ENCODE measurements around the gene APOL6. TPM values are rescaled to one million over a fixed set of nuclear protein-coding genes. Genes with fewer than 3 reads are reported as not detected.

Gene APOL6
- total and polyA plus RNA-seq, 10 of the 15 experiments (the other 5 are each of a cell fraction or from before 2014, with no cell fraction given), result 4.3 to 22.9 (median 9.3) TPM

GRCh38 chr22:35690001-35690400 lies 41.8 kb downstream of the APOL6 start:
- Histone ChIP-seq H3K36me3 (ENCODE audit: control insufficient read depth in 2 of 2, insufficient read depth in 2 of 2, low read length in 1 of 2) (no peaks in the 10 kb centered on the region), H3K4me1 (ENCODE audit: control insufficient read depth, insufficient read depth, low read length) (no peaks in the 10 kb centered on the region), H3K4me3 (no peak overlapping the region), H3K27ac (ENCODE audit: control insufficient read depth, insufficient read depth) (no peak overlapping the region), H2AFZ (ENCODE audit: control insufficient read depth, low read depth, low read length) (no peak overlapping the region), H3K4me2 (ENCODE audit: control insufficient read depth, insufficient read depth) (no peak overlapping the region), H3K27me3 (replicated peaks in 1 of 2; ENCODE audit: control insufficient read depth in 2 of 2, insufficient read depth in 2 of 2, low read length in 1 of 2) (no peaks in the 10 kb centered on the region; a peak in 1 of 4 replicates), H4K20me1 (ENCODE audit: control insufficient read depth, insufficient read depth) (no peaks in the 10 kb centered on the region), H3K79me2 (ENCODE audit: control insufficient read depth, insufficient read depth, low read length) (no peaks in the 10 kb centered on the region), H3K9ac (ENCODE audit: control insufficient read depth, insufficient read depth, low read length) (no peak overlapping the region), H3K9me3 (replicated peaks; ENCODE audit: control insufficient read depth, insufficient read depth, low read length) (no peaks in the 10 kb centered on the region)
- ChIA-PET RAD21 (ENCODE audit: unreplicated experiment) (interaction anchor here (1.5 kb wide), 1 partner anchor 41 kb away, joined by 8 read pairs; the partner anchor contains the start of gene APOL6), CTCF (interaction anchor here (1.3 kb wide), 1 partner anchor 376 kb away, joined by 3 read pairs; no protein-coding TSS in a partner anchor), POLR2A (no interaction called here), SMC1A (ENCODE audit: uncharacterized antibody, unreplicated experiment) (interaction anchor here (1.0 to 1.2 kb wide), 2 partner anchors 27 to 63 kb away, joined by 3 to 5 read pairs; no protein-coding TSS in a partner anchor)
- intact Hi-C loops (cut with micrococcal nuclease; ENCODE audit: unreplicated experiment), result no loop called here
- no TSS peak for BruUV-seq (replicated peaks)
- FAIRE-seq (no peak), DNase-seq (ENCODE audit: low read depth, low spot score) (no peak), ATAC-seq (no peak)
- in situ Hi-C loops (cut with MboI), result no loop called here
- TF ChIP-seq BCL3 (IDR thresholded peaks at IDR 0.05; ENCODE audit: borderline replicate concordance, insufficient read depth, low read depth, low read length, poor library complexity, severe bottlenecking), result no peak
- 0 out of 4 replicates have a peak, but pooled peaks of 1 of the 2 experiments have one; percentile 41 for TF ChIP-seq ETV6 (conservative IDR thresholded peaks at IDR 0.05 in 1 of 2, IDR thresholded peaks at IDR 0.05 in 1 of 2; ENCODE audit: borderline replicate concordance in 1 of 2, low read depth in 1 of 2)
- TF ChIP-seq SUPT20H (IDR thresholded peaks at IDR 0.05; ENCODE audit: borderline replicate concordance, control insufficient read depth, low read depth, low read length), result no peak
- 0% methylated on average over 1 of the region's 1 CpG for WGBS (ENCODE audit: insufficient coverage, insufficient replicate concordance, low lambda C conversion rate, missing lambda C conversion rate)

- BruUV-seq (replicated peaks), result no TSS peak
Observed at GRCh38 chr22:35695202-35695601, 47.0 kb downstream of the APOL6 start.

More at GRCh38 chr22:35695202-35695601, 47.0 kb downstream of the APOL6 start:
- FAIRE-seq, result no peak
- WGBS (ENCODE audit: insufficient coverage, insufficient replicate concordance, low lambda C conversion rate, missing lambda C conversion rate), result 76% methylated on average over 13 of the region's 13 CpGs
- H3K79me2 ChIP-seq (ENCODE audit: control insufficient read depth, insufficient read depth, low read length), result no peaks in the 10 kb centered on the region
- ChIA-PET CTCF (no interaction called here), POLR2A (no interaction called here), RAD21 (ENCODE audit: unreplicated experiment) (no interaction called here), SMC1A (ENCODE audit: uncharacterized antibody, unreplicated experiment) (no interaction called here)
- DNase-seq (ENCODE audit: low read depth, low spot score), result no peak
- no peak overlapping the region for H3K4me2 ChIP-seq (ENCODE audit: control insufficient read depth, insufficient read depth)
- H3K36me3 ChIP-seq (ENCODE audit: control insufficient read depth in 2 of 2, insufficient read depth in 2 of 2, low read length in 1 of 2), result no peaks in the 10 kb centered on the region
- ATAC-seq, result no peak
- H2AFZ ChIP-seq (ENCODE audit: control insufficient read depth, low read depth, low read length), result no peak overlapping the region
- H3K27ac ChIP-seq (ENCODE audit: control insufficient read depth, insufficient read depth), result no peak overlapping the region
- no peaks in the 10 kb centered on the region for H3K4me1 ChIP-seq (ENCODE audit: control insufficient read depth, insufficient read depth, low read length)
- intact Hi-C loops (cut with micrococcal nuclease; ENCODE audit: unreplicated experiment) (no loop called here), in situ Hi-C loops (cut with MboI) (no loop called here)
- no peaks in the 10 kb centered on the region for H4K20me1 ChIP-seq (ENCODE audit: control insufficient read depth, insufficient read depth)
- no peak overlapping the region for H3K9ac ChIP-seq (ENCODE audit: control insufficient read depth, insufficient read depth, low read length)
- no peak for TF ChIP-seq NR2F1 (conservative IDR thresholded peaks at IDR 0.05)
- TF ChIP-seq CEBPB (IDR thresholded peaks at IDR 0.05; ENCODE audit: borderline replicate concordance in 1 of 2, low read depth in 2 of 2, low read length in 2 of 2), result no peak
- no peak for TF ChIP-seq MAX (IDR thresholded peaks at IDR 0.05; ENCODE audit: low read depth, low read length)
- no peak for TF ChIP-seq GABPA (IDR thresholded peaks at IDR 0.05; ENCODE audit: low read depth)
- TF ChIP-seq RFX5 (IDR thresholded peaks at IDR 0.05; ENCODE audit: low read depth, low read length), result no peak
- TF ChIP-seq, protein P1, sequence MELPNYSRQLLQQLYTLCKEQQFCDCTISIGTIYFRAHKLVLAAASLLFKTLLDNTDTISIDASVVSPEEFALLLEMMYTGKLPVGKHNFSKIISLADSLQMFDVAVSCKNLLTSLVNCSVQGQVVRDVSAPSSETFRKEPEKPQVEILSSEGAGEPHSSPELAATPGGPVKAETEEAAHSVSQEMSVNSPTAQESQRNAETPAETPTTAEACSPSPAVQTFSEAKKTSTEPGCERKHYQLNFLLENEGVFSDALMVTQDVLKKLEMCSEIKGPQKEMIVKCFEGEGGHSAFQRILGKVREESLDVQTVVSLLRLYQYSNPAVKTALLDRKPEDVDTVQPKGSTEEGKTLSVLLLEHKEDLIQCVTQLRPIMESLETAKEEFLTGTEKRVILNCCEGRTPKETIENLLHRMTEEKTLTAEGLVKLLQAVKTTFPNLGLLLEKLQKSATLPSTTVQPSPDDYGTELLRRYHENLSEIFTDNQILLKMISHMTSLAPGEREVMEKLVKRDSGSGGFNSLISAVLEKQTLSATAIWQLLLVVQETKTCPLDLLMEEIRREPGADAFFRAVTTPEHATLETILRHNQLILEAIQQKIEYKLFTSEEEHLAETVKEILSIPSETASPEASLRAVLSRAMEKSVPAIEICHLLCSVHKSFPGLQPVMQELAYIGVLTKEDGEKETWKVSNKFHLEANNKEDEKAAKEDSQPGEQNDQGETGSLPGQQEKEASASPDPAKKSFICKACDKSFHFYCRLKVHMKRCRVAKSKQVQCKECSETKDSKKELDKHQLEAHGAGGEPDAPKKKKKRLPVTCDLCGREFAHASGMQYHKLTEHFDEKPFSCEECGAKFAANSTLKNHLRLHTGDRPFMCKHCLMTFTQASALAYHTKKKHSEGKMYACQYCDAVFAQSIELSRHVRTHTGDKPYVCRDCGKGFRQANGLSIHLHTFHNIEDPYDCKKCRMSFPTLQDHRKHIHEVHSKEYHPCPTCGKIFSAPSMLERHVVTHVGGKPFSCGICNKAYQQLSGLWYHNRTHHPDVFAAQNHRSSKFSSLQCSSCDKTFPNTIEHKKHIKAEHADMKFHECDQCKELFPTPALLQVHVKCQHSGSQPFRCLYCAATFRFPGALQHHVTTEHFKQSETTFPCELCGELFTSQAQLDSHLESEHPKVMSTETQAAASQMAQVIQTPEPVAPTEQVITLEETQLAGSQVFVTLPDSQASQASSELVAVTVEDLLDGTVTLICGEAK (IDR thresholded peaks at IDR 0.05; ENCODE audit: borderline replicate concordance), result no peak
- no peaks in the 10 kb centered on the region for H3K9me3 ChIP-seq (replicated peaks; ENCODE audit: control insufficient read depth, insufficient read depth, low read length)
- H3K4me3 ChIP-seq, result no peak overlapping the region
- no peaks in the 10 kb centered on the region for H3K27me3 ChIP-seq (replicated peaks in 1 of 2; ENCODE audit: control insufficient read depth in 2 of 2, insufficient read depth in 2 of 2, low read length in 1 of 2)
